ENCODE measurements around the gene OR51B6. TPM values are rescaled to one million over a fixed set of nuclear protein-coding genes. Genes with fewer than 3 reads are reported as not detected.

The OR51B6 gene
- total RNA-seq, 1 experiment from 2014 or later = not detected

Small RNA genes lying within 50 kb of the gene (small RNA-seq; reads per million reads assigned to genes)
- gene AC104389.3 = not detected

Other genes with a start within 250 kb of the OR51B6 start
- not detected in 2 replicates for gene OR52A5, start 213.2 kb upstream of the OR51B6 start, total RNA-seq (2014; rRNA removed; shearing (Covaris generic); ENCODE audit: low replicate concordance)
- not detected in 2 replicates for gene OR52A1, start 196.8 kb upstream of the OR51B6 start, total RNA-seq (2014; rRNA removed; shearing (Covaris generic); ENCODE audit: low replicate concordance)
- not detected in 2 replicates for gene OR51V1, start 150.8 kb upstream of the OR51B6 start, total RNA-seq (2014; rRNA removed; shearing (Covaris generic); ENCODE audit: low replicate concordance)
- gene HBB, start 124.4 kb upstream of the OR51B6 start, total RNA-seq (2014; rRNA removed; shearing (Covaris generic); ENCODE audit: low replicate concordance) = not detected in 2 replicates
- gene HBD, start 117.0 kb upstream of the OR51B6 start, total RNA-seq (2014; rRNA removed; shearing (Covaris generic); ENCODE audit: low replicate concordance) = not detected in 2 replicates
- gene HBG1, start 101.7 kb upstream of the OR51B6 start, total RNA-seq (2014; rRNA removed; shearing (Covaris generic); ENCODE audit: low replicate concordance) = not detected in 2 replicates
- not detected in 2 replicates for gene HBG2, start 96.7 kb upstream of the OR51B6 start, total RNA-seq (2014; rRNA removed; shearing (Covaris generic); ENCODE audit: low replicate concordance)
- gene HBE1, start 81.6 kb upstream of the OR51B6 start, total RNA-seq (2014; rRNA removed; shearing (Covaris generic); ENCODE audit: low replicate concordance) = not detected in 2 replicates
- not detected in 2 replicates for gene OR51B4, start 49.6 kb upstream of the OR51B6 start, total RNA-seq (2014; rRNA removed; shearing (Covaris generic); ENCODE audit: low replicate concordance)
- not detected in 2 replicates for gene OR51B2, start 27.2 kb upstream of the OR51B6 start, total RNA-seq (2014; rRNA removed; shearing (Covaris generic); ENCODE audit: low replicate concordance)
- gene OR51B5, start 8.0 kb upstream of the OR51B6 start, total RNA-seq (2014; rRNA removed; shearing (Covaris generic); ENCODE audit: low replicate concordance) = 0.60 TPM in 1 of 2 replicates, not detected in the other
- not detected in 2 replicates for gene OR51M1, start 32.3 kb downstream of the OR51B6 start, total RNA-seq (2014; rRNA removed; shearing (Covaris generic); ENCODE audit: low replicate concordance)
- gene OR51Q1, start 70.6 kb downstream of the OR51B6 start, total RNA-seq (2014; rRNA removed; shearing (Covaris generic); ENCODE audit: low replicate concordance) = not detected in 2 replicates
- gene OR51I1, start 90.0 kb downstream of the OR51B6 start, total RNA-seq (2014; rRNA removed; shearing (Covaris generic); ENCODE audit: low replicate concordance) = not detected in 2 replicates
- gene OR51I2, start 97.8 kb downstream of the OR51B6 start, total RNA-seq (2014; rRNA removed; shearing (Covaris generic); ENCODE audit: low replicate concordance) = not detected in 2 replicates
- gene OR52D1, start 137.2 kb downstream of the OR51B6 start, total RNA-seq (2014; rRNA removed; shearing (Covaris generic); ENCODE audit: low replicate concordance) = not detected in 2 replicates
- gene UBQLN3, start 158.4 kb downstream of the OR51B6 start, total RNA-seq (2014; rRNA removed; shearing (Covaris generic); ENCODE audit: low replicate concordance) = 0.18 and 0.37 TPM in 2 replicates
- gene UBQLNL, start 165.2 kb downstream of the OR51B6 start, total RNA-seq (2014; rRNA removed; shearing (Covaris generic); ENCODE audit: low replicate concordance) = 0.43 TPM in 1 of 2 replicates, not detected in the other
- gene OR52H1, start 197.0 kb downstream of the OR51B6 start, total RNA-seq (2014; rRNA removed; shearing (Covaris generic); ENCODE audit: low replicate concordance) = 1.2 TPM in 1 of 2 replicates, not detected in the other
- gene OR52B6, start 229.4 kb downstream of the OR51B6 start, total RNA-seq (2014; rRNA removed; shearing (Covaris generic); ENCODE audit: low replicate concordance) = not detected in 2 replicates
- not detected in 2 replicates for gene TRIM6, start 245.1 kb downstream of the OR51B6 start, total RNA-seq (2014; rRNA removed; shearing (Covaris generic); ENCODE audit: low replicate concordance)

Measured in Karpas-422 (cell line).